NT2/D1 (cell line): ENCODE data around the gene GTF2F1.

Experiments used
- YY1 ChIP-seq: IDR thresholded peaks from 2 replicates; pipeline ENCODE4 v1.6.1; 2011; ENCODE audit not compliant: insufficient read length, insufficient read depth
- ZNF274 ChIP-seq: IDR thresholded peaks from 2 replicates; pipeline ENCODE4 v1.6.1; 2011; ENCODE audit warnings: mild to moderate bottlenecking, low read depth, low read length

DNA sequence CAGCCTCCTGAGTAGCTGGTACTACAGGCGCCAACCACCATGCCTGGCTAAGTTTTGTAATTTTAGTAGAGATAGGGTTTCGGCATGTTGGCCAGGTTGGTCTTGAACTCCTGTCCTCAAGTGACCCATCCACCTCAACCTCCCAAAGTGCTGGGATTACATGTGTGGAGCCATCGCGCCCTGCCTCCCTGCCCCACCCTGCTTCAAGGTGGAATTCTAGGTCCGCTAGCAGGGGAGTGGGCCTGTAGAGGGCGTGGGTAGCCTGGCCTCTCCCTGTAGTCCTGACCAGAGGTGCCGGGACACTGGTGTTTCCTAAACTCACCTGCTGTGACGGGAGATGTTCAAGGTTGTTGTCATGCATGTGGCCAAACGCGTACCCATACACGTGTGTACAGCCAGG is 40.2 kb upstream of the GTF2F1 start:
- TF ChIP-seq ZNF274 = no peak
- no peak for TF ChIP-seq YY1
